ENCODE measurements around the gene SSR4. TPM values are rescaled to one million over a fixed set of nuclear protein-coding genes. Genes with fewer than 3 reads are reported as not detected.

SSR4 gene
- total and polyA plus RNA-seq, 2 of the 8 experiments (the other 6 are each of a cell fraction or from before 2014, with no cell fraction given) = 168 to 642 TPM

- no peaks in the 10 kb centered on the region for H3K27me3 ChIP-seq (replicated peaks in 1 of 4; ENCODE audit: control insufficient read depth in 3 of 4, extremely low read depth in 1 of 4, insufficient read depth in 3 of 4, low read length in 3 of 4)
- 97% methylated on average over 5 of the region's 21 CpGs; no CpG with 5 or more reads in 1 of the 2 experiments for WGBS, 2 experiments (ENCODE audit: extremely low coverage in 1 of 2, insufficient coverage in 1 of 2, insufficient read length in 1 of 2, insufficient replicate concordance in 2 of 2, low coverage in 1 of 2, low lambda C conversion rate in 2 of 2, missing lambda C conversion rate in 1 of 2)
- no peaks in the 10 kb centered on the region for H3K4me1 ChIP-seq (replicated peaks in 1 of 4; ENCODE audit: control insufficient read depth in 3 of 4, insufficient read depth in 4 of 4, low read length in 3 of 4)
- H2BK120ac ChIP-seq (replicated peaks; ENCODE audit: low read depth, low read length) = no peak overlapping the region
- no peak for DNase-seq (ENCODE audit: low read depth in 1 of 2, low spot score in 2 of 2)
- H3K4me2 ChIP-seq (ENCODE audit: insufficient read depth in 1 of 2, low read depth in 2 of 2, low read length in 2 of 2) = no peak overlapping the region
- no peak overlapping the region for H3K4ac ChIP-seq (replicated peaks; ENCODE audit: insufficient read length, low read depth, low read length)
- CTCF ChIA-PET (ENCODE audit: partially characterized antibody) = interaction anchor here (0.9 to 1.6 kb wide), 4 partner anchors 9 to 80 kb away, joined by 3 to 4 read pairs (median 3); no protein-coding TSS in a partner anchor
- H2AFZ ChIP-seq (ENCODE audit: low read length) = no peak overlapping the region
- no peak overlapping the region for H3K27ac ChIP-seq (ENCODE audit: low read depth, low read length)
- no peaks in the 10 kb centered on the region for H3K79me2 ChIP-seq (ENCODE audit: control insufficient read depth in 1 of 2, insufficient read depth in 2 of 2, low read length in 2 of 2)
- no peak overlapping the region for H2BK20ac ChIP-seq (ENCODE audit: low read length)
- H3K36me3 ChIP-seq (ENCODE audit: control insufficient read depth in 2 of 4, insufficient read depth in 4 of 4, low read length in 3 of 4) = no peaks in the 10 kb centered on the region
- H3K9ac ChIP-seq (replicated peaks in 1 of 4; ENCODE audit: extremely low read depth in 1 of 4, low read depth in 3 of 4, low read length in 3 of 4) = no peak overlapping the region
- no peak overlapping the region for H2BK15ac ChIP-seq (ENCODE audit: low read length)
- no peaks in the 10 kb centered on the region for H4K20me1 ChIP-seq (replicated peaks in 1 of 2; ENCODE audit: control insufficient read depth in 1 of 2, insufficient read depth in 2 of 2, low read length in 2 of 2)
- no peak overlapping the region for H3K18ac ChIP-seq (ENCODE audit: extremely low read depth, low read length)
- no peaks in the 10 kb centered on the region for H3K79me1 ChIP-seq (ENCODE audit: low read depth, low read length)
- H3K23ac ChIP-seq (ENCODE audit: insufficient read length) = no peak overlapping the region
- no peak overlapping the region for H2AK5ac ChIP-seq (ENCODE audit: low read depth, low read length)
- H3K9me3 ChIP-seq (ENCODE audit: insufficient read depth in 2 of 2, low read depth in 1 of 2, low read length in 1 of 2) = no peaks in the 10 kb centered on the region
- H2BK5ac ChIP-seq (ENCODE audit: low read depth, low read length) = no peak overlapping the region
- POLR2A ChIA-PET (ENCODE audit: partially characterized antibody) = interaction anchor here (1.6 kb wide), 1 partner anchor 26 kb away, joined by 4 read pairs; no protein-coding TSS in a partner anchor
- H2BK12ac ChIP-seq (ENCODE audit: low read depth, low read length) = no peak overlapping the region
- H4K91ac ChIP-seq (replicated peaks; ENCODE audit: insufficient read length, low read length) = no peak overlapping the region
- H4K8ac ChIP-seq (ENCODE audit: extremely low read depth, insufficient read depth, low read length) = no peak overlapping the region
- H3K23me2 ChIP-seq (ENCODE audit: low read depth, low read length) = no peaks in the 10 kb centered on the region
- no peak overlapping the region for H4K5ac ChIP-seq (ENCODE audit: insufficient read length, low read depth, low read length)
- no peak overlapping the region for H3K4me3 ChIP-seq (ENCODE audit: extremely low read depth in 1 of 4, insufficient read depth in 2 of 4, low read depth in 3 of 4, low read length in 4 of 4)
- no peak for FAIRE-seq
- no peak overlapping the region for H3K56ac ChIP-seq (replicated peaks; ENCODE audit: insufficient read length, low read depth, low read length)
- H3K14ac ChIP-seq (ENCODE audit: insufficient read length) = no peak overlapping the region
- TF ChIP-seq RFX5 (IDR thresholded peaks at IDR 0.05; ENCODE audit: borderline replicate concordance, low read depth, low read length) (no peak), BACH1 (IDR thresholded peaks at IDR 0.05; ENCODE audit: low read length) (no peak), EP300 (IDR thresholded peaks at IDR 0.05; ENCODE audit: borderline replicate concordance in 1 of 2, low read depth in 2 of 2, low read length in 2 of 2) (no peak), GTF2F1 (IDR thresholded peaks at IDR 0.05; ENCODE audit: borderline replicate concordance, low read depth, low read length) (no peak), CTCF (IDR thresholded peaks at IDR 0.05; ENCODE audit: control extremely low read depth in 1 of 3, insufficient read depth in 1 of 3, low read depth in 1 of 3, low read length in 3 of 3) (no peak), KDM4A (IDR thresholded peaks at IDR 0.05; ENCODE audit: low read depth, low read length, severe bottlenecking) (no peak), SIN3A (conservative IDR thresholded peaks at IDR 0.05 in 1 of 2, IDR thresholded peaks at IDR 0.05 in 1 of 2; ENCODE audit: low read depth in 1 of 2, low read length in 2 of 2) (no peak), POLR2A (IDR thresholded peaks at IDR 0.05; ENCODE audit: control extremely low read depth in 1 of 2, low read depth in 2 of 2, low read length in 2 of 2) (no peak), TBP (IDR thresholded peaks at IDR 0.05; ENCODE audit: low read depth, low read length) (no peak), CREB1 (IDR thresholded peaks at IDR 0.05) (no peak)
These were observed 21.9 kb upstream of the SSR4 start for GRCh38 chrX:153772316-153773217.

Data from H1 (cell line).